Transverse colon (tissue), 4 donors: Measurements from ENCODE around the gene PCED1B. TPM values are rescaled to one million over a fixed set of nuclear protein-coding genes. Genes with fewer than 3 reads are reported as not detected.

Source experiments
- DNase-seq: peaks from one replicate; pipeline ENCODE4 v3.0.0-alpha.2; 2019
- H3K27ac ChIP-seq, 4 donors: fragments of 200-600 bp; sonication (generic); 2 replicates each; pipeline ENCODE4 v1.5.1; 2016 to 2018; ENCODE audit warnings: inconsistent platforms in 4 of 4
- H3K27me3 ChIP-seq: fragments of 200-600 bp; sonication (generic); 2 replicates; pipeline ENCODE4 v1.5.1; 2017; ENCODE audit warnings: inconsistent platforms
- H3K36me3 ChIP-seq, 4 donors: fragments of 200-600 bp; sonication (generic); 2 replicates each; pipeline ENCODE4 v1.5.1; 2017 to 2019; ENCODE audit warnings: inconsistent platforms in 4 of 4
- H3K4me1 ChIP-seq, 4 donors: fragments of 200-600 bp; sonication (generic); 2 replicates each; pipeline ENCODE4 v1.5.1; 2017 to 2020; ENCODE audit warnings: inconsistent platforms in 4 of 4
- H3K4me3 ChIP-seq, 4 donors: fragments of 200-600 bp; sonication (generic); 1 replicate in 1 of 4; 2 replicates in 3 of 4; pipeline versions ENCODE4 v1.5.1 to v1.6.1; 2017 to 2019; ENCODE audit warnings: inconsistent platforms in 4 of 4
- H3K9me3 ChIP-seq, 2 donors: fragments of 200-600 bp; sonication (generic); 2 replicates each; pipeline ENCODE4 v1.5.1; 2017 to 2019; ENCODE audit warnings: inconsistent platforms in 2 of 2
- CTCF ChIP-seq, 5 experiments: fragments of 200-600 bp in 3 of 5; fragments of 450-650 bp in 2 of 5; sonication (generic) in 3 of 5; IDR thresholded peaks; 1 replicate in 2 of 5; 2 replicates in 3 of 5; pipeline ENCODE4 v1.5.1; 2016 to 2017; ENCODE audit warnings: antibody characterized with exemption in 5 of 5, inconsistent platforms in 3 of 5, mild to moderate bottlenecking in 2 of 5, moderate library complexity in 1 of 5
- EP300 ChIP-seq: sonication (generic); formaldehyde crosslinking; IDR thresholded peaks from one replicate; pipeline ENCODE4 v1.6.1; 2017; ENCODE audit warnings: antibody characterized with exemption, low read depth
- POLR2A ChIP-seq: fragments of 450-650 bp; IDR thresholded peaks from one replicate; pipeline ENCODE4 v1.6.1; 2016; ENCODE audit warnings: antibody characterized with exemption, mild to moderate bottlenecking, moderate library complexity
- POLR2AphosphoS5 ChIP-seq, 3 donors: sonication (generic); formaldehyde crosslinking; IDR thresholded peaks; one replicate each; pipeline ENCODE4 v1.6.1; 2016; ENCODE audit warnings: antibody characterized with exemption in 3 of 3
- WGBS, 2 donors: methylation state at CpG; one replicate each; pipeline ENCODE4 v1.1.5; 2018; ENCODE audit warnings: low coverage in 1 of 2; 5-methylcytosine and 5-hydroxymethylcytosine counted together
- in situ Hi-C, 4 donors: fragments of 200-750 bp; cut with MboI; loops; one replicate each; pipeline versions ENCODE4 v1.15.0 to v1.15.1; 2017; ENCODE audit warnings: low sequenced_read_pairs in 3 of 4, low pct_ligation_motif_present in 1 of 4, low pct_unique_long_range_greater_than_20kb in 1 of 4
- intact Hi-C: fragments of 100-400 bp; cut with DNase I; formaldehyde crosslinking; loops from one replicate; pipeline ENCODE4 v1.15.1; 2023; ENCODE audit warnings: low total_unique reads
- total RNA-seq, 4 donors: library from RNA; depleted of rRNA; stranded (reverse); fragments of >200 nt; gene quantifications; one replicate each; pipeline ENCODE4 v1.1.0, GENCODE V29; 2016

PCED1B gene
- total RNA-seq, 4 donors from 2014 or later: 2.7 to 52.0 (median 3.0) TPM; not detected in 1

GRCh38 chr12:47270782-47271664, 191.6 kb downstream of the PCED1B start:
- in situ Hi-C loops: no loop called here
- Histone ChIP-seq H3K36me3 (no peaks in the 10 kb centered on the region), H3K27me3 (no peaks in the 10 kb centered on the region), H3K27ac (no peak overlapping the region), H3K4me1 (peaks cover 0 to 12% (median under 1%) of the 10 kb centered on the region in 4 donors), H3K4me3 (no peak overlapping the region), H3K9me3 (no peaks in the 10 kb centered on the region)
- 73 to 74% methylated on average over 4 of the region's 4 CpGs for WGBS, 2 donors
- no peak for DNase-seq
- intact Hi-C loops: no loop called here
- TF ChIP-seq EP300: no peak
- TF ChIP-seq POLR2A: no peak
- no peak for TF ChIP-seq POLR2AphosphoS5 (IDR thresholded peaks at IDR 0.05)
- TF ChIP-seq CTCF (IDR thresholded peaks at IDR 0.05): no peak

- H3K9me3 ChIP-seq: no peaks in the 10 kb centered on the region
- TF ChIP-seq EP300 (no peak), POLR2AphosphoS5 (IDR thresholded peaks at IDR 0.05) (no peak), CTCF (IDR thresholded peaks at IDR 0.05) (no peak), POLR2A (no peak)
- H3K27me3 ChIP-seq: no peaks in the 10 kb centered on the region
- H3K36me3 ChIP-seq: no peaks in the 10 kb centered on the region
- WGBS, 2 donors: 43 to 47% methylated on average over 2 of the region's 2 CpGs
- in situ Hi-C loops (no loop called here), intact Hi-C loops (no loop called here)
- DNase-seq: no peak
- no peak overlapping the region for H3K27ac ChIP-seq
- no peak overlapping the region for H3K4me3 ChIP-seq
- peaks cover 7 to 20% (median 8%) of the 10 kb centered on the region in 4 donors for H3K4me1 ChIP-seq
Observed at GRCh38 chr12:47271800-47272239, 192.4 kb downstream of the PCED1B start.

GRCh38 chr12:47272412-47273190, 193.2 kb downstream of the PCED1B start:
- in situ Hi-C loops: no loop called here
- no peak for DNase-seq
- Histone ChIP-seq H3K27me3 (no peaks in the 10 kb centered on the region), H3K9me3 (no peaks in the 10 kb centered on the region), H3K4me3 (no peak overlapping the region), H3K36me3 (no peaks in the 10 kb centered on the region), H3K4me1 (peaks cover 7 to 28% (median 15%) of the 10 kb centered on the region in 4 donors), H3K27ac (peak overlapping the region in 1 of 4 donors; percentile 18)
- TF ChIP-seq EP300 (no peak), POLR2A (no peak), POLR2AphosphoS5 (IDR thresholded peaks at IDR 0.05) (no peak), CTCF (IDR thresholded peaks at IDR 0.05) (no peak)
- intact Hi-C loops: no loop called here
- 76 to 79% methylated on average over 3 of the region's 3 CpGs for WGBS, 2 donors

GRCh38 chr12:47273191-47273626, 193.8 kb downstream of the PCED1B start:
- Histone ChIP-seq H3K9me3 (no peaks in the 10 kb centered on the region), H3K4me3 (no peak overlapping the region), H3K36me3 (no peaks in the 10 kb centered on the region), H3K27ac (no peak overlapping the region), H3K4me1 (peaks cover 7 to 34% (median 20%) of the 10 kb centered on the region in 4 donors), H3K27me3 (no peaks in the 10 kb centered on the region)
- in situ Hi-C loops (no loop called here), intact Hi-C loops (no loop called here)
- no peak for TF ChIP-seq EP300
- no peak for TF ChIP-seq CTCF (IDR thresholded peaks at IDR 0.05)
- no peak for TF ChIP-seq POLR2A
- no peak for TF ChIP-seq POLR2AphosphoS5 (IDR thresholded peaks at IDR 0.05)
- DNase-seq: no peak
- 57 to 58% methylated on average over 4 of the region's 4 CpGs for WGBS, 2 donors
